NCI-H146 (cell line): ENCODE data around the gene MAP1B.

Source experiments
- DNase-seq: peaks from one replicate; lab custom pipeline; 2025; lab: John Stamatoyannopoulos, UW

The MAP1B gene

DNA sequence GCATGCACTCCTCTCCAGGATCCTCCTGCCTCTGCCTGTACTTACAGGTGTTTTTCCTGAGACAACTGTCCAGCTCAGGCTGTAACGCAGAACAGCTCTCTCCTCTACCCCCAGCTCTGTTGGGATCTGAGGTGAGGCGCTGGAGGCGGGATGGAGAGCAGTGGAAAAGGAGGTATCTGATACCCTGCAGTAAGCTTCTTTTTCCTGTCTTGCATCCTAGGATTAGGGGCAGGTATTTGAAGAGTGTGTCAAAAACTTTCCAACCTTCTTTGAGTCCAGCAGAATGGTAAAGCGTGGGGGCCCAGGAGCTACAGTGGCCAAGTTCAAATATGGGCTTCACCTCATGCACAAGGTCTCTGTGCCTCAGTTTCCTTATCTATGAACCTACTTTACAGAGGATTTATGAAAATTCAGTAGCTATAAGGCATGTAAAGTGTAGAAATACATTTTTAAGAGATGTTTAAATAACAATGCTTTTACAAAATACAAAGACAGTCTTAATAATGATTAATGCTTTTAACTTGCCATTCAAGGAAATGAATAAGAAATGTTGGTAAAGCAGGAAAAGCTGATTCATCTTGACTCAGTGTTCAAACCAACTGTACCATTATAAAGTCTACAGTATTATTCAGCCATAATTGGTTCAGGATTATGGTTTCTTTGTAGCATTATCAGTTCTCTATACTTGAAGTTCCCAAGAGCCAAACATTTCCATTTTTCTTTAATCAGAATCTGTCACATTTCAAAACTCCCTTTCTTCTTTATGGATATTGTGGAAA is 26.1 kb downstream of the MAP1B start:
- no peak for DNase-seq

GRCh38 chr5:72134226-72134899 is 27.1 kb downstream of the MAP1B start:
- peak; percentile 13 for DNase-seq

DNA sequence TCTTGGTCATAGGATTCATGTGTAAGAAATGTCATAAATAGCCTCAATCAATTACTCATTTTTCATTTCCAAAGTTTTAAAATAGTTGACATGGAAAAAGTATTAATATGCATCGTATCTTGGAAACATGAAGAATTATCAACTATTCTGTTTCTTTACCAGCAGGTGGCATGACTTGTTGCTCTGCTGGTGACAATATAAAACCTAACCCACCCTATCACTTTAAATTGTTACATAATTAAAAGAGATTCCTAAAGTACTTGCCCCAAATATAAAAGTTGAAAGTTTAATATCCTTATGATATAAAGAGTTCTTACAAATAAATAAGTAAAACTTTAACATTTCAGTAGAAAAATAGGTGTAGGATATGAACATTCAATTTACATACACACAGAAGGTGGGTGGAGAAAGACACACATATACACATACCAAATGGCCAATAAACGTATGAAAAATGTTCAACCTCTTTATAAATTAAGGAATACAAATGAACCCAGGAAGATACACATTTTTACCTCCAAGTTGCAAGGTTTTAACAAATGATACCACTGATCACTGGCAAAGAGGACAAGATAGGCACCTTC is 30.6 kb downstream of the MAP1B start:
- no peak for DNase-seq

DNA sequence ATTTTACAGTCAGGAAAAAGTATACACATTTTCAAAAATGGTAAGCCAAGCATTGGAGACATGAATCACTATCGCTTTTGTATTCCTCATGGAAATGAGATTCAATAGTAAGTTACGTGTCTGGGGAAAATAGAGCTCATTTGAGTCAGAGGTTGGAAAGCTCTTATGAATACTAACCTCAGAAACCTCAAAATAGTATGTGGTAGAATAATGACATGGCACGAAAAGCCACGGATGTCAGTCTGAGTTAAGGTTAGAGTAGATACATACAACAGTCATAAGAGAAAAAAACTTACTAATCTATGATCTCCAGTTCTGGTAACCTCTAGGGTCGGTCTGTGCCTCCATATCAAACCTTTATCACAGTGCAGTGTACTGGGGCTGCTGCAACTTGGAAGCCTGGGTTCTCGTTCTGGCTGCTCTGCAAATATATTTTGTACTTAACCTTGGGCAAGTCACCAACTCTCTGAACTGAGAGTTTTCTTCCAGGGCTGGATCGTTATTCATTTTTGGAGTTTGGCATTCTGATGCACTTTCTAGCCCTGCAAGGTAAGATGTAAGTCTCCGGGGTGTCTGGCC is 31.8 kb downstream of the MAP1B start:
- DNase-seq = no peak

GRCh38 chr5:72140711-72141110 is 33.4 kb downstream of the MAP1B start:
- no peak for DNase-seq

- no peak for DNase-seq
These were observed 34.4 kb downstream of the MAP1B start for GRCh38 chr5:72141440-72142355.

- no peak for DNase-seq
These were observed 37.5 kb downstream of the MAP1B start for GRCh38 chr5:72144762-72145161.

DNA sequence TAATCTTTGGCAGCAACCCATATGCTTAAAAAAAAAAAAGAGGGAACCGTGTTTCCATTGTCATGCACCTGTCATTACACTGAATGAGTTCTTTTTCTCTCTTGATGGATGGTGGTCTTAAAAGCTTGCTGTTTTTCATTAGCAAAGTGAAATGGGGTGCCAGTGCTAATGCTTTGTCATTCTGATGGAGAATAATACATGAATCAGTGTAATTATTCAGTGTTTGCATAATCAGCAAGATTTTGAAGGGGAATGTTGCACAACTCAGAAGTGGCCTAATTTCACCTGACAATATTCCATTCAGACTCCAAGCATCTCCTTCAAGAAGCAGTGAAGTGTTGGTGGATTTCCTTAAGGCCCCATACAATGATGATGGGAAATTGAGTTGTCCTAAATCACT is 38.1 kb downstream of the MAP1B start:
- DNase-seq = no peak

DNA sequence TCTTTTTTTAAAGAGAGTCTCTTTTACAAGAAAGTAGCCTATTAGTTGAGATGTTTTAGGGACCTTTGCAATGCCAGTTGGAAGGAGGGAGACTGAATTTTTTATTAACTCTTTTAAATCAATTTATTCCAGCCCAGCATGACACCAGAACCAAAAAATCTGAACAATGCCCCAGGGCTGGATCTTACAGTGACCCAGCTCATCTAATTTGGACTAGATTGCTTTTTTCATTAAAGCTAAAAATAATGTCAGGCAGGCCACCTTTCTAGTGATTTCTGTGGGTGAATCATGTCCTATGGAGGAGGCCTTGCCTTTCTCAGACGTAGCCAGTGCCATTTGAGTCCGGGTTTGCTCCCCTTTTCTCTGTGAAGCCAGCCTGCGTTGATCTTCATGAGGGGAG is 38.8 kb downstream of the MAP1B start:
- no peak for DNase-seq

DNA sequence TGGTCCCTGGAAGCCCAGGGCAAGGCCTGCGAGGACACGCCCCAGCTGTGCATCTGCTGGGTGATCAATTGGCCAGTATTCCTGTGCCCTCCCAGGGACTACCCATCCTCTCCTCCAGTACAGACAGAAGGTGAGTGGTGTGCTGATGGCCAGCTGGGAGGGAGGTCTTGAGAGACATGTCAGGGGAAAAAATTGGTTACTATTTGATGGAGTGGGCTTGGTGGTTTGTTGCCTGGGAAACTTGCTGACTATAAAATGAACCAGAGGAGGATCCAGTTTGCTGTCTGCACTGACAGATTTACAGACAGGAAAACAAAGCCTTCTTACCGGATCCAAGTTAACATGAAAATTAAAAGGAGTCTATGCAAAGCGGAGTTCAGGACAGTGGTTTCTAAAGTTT is 40.3 kb downstream of the MAP1B start:
- DNase-seq = no peak

- no peak for DNase-seq
These were observed 42.5 kb downstream of the MAP1B start for GRCh38 chr5:72149742-72150141.

DNA sequence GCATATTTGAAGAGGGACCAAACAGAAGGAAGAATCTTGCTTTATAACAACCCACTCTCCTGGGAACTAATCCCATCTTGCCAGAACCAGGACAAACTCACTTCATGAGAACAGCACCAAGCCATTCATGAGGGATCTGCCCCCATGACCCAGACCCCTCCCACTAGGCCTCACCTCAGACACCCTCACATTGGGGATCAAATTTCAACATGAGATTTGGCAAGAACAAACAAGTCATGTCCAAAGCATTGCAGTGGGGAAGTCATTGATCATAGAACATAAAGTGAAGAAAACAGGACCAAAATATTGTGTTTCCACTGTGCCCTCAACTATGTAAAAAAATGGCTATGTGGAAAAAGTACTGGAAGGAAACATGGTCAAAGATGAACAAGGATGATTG is 43.9 kb downstream of the MAP1B start:
- DNase-seq = peak; percentile 33

- no peak for DNase-seq
These were observed 44.4 kb downstream of the MAP1B start for GRCh38 chr5:72151646-72152045.

GRCh38 chr5:72152545-72152944 is 45.3 kb downstream of the MAP1B start:
- DNase-seq = no peak

DNA sequence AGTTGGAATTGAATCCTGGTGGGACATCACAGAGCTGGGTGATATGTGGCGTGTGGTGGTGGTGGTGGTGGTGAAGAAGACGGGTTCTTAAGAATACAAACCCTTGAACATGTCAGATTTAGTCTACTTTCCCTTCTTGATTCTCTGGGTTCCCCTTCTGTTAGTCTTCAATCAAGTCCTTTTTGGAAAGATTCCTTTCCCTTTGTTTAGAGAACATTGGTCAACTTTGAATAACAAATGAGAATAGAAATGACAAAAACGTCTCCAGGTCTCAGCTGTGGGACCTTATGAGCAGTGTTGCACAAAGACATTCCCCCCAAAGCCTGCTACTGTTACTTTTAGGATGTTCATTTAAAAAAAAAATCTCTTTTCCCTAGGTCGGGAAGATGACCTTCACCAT is 46.3 kb downstream of the MAP1B start:
- DNase-seq = no peak

GRCh38 chr5:72154076-72154756 is 46.9 kb downstream of the MAP1B start:
- peak; percentile 43 for DNase-seq

DNA sequence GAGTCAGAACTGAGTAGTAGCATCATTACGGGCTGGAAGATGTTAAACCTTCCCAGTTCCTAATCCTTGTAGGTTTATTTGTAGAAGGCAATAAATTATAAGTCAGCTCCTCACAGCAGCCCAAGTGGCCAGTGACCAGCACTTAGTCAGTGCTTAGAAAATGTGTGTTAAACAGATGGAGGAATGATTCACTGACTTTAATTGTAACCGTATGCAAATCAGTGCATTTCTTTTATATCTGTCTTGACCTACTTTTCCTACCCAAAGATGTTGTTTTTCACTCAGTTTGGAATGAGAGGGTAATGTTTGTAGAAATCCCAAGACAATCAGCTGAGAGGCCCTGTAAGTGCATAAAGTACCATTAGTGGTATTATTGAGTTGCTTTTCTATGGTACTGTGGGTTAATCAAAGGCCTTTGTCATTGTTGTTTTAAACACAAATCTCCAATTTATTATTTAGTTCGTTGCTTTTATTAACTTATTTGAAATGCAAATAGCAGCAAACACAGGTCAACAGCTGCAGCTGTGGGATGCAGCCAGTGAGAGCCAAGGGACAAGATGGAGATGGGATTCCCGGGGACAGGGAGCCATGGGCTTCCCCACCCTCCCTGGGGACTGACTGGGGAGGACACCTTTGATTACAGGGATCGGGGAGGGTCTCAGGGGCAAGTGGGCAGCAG is 49.8 kb downstream of the MAP1B start:
- DNase-seq = no peak

- DNase-seq = no peak
These were observed 50.3 kb downstream of the MAP1B start for GRCh38 chr5:72157625-72157962.

- DNase-seq = no peak
These were observed 52.2 kb downstream of the MAP1B start for GRCh38 chr5:72159501-72159911.

DNA sequence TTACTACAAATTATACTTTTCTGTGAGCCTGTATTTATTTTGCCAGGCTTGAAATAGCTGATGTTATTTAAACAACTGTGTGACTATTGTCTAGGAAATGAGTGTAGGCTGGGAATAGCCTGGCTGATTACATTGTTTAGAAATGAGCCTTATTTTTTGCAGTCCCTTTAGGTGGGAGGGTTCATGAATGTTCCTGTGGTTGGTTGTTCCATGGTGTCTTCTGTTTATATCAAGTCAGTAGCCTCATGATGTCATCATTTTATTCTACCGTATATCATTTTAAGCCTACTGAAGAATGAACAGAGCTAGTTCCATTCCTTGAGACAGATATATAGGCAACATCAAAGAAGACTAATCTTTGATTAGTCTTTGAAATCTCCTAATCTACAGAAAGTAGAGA is 53.1 kb downstream of the MAP1B start:
- peak; percentile 37 for DNase-seq

DNA sequence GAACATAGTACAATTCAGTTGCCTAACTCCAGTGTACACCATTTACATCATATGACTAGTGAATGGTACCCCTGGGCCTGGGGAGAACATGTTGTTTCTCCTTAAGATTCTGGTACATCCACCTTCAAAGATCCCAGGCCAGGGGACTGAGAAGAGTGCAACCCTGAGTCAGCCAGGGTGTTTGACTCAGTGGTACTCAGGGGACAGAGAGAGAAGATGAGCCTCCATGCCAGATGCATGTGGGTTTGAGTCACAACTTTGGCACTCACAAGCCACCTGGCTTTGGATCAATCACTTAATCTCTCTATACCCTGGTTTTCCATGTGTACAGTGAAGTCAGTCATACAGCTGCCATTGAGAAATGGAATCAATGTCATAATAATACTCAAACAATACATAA is 53.7 kb downstream of the MAP1B start:
- DNase-seq = no peak
